Muscle layer of duodenum (tissue), 2 donors: ENCODE results near the gene MC3R.

ENCODE experiments used
- H3K27ac ChIP-seq: one replicate; pipeline ENCODE4 v1.7.0; 2013; ENCODE audit warnings: mild to moderate bottlenecking, low read length
- H3K27me3 ChIP-seq: one replicate; pipeline ENCODE4 v1.7.0; 2013; ENCODE audit warnings: low read depth, mild to moderate bottlenecking, control low read depth, low read length
- H3K36me3 ChIP-seq, 2 donors: one replicate each; pipeline ENCODE4 v1.7.0; 2013; ENCODE audit warnings: low read length in 2 of 2, control low read depth in 1 of 2, mild to moderate bottlenecking in 1 of 2; ENCODE audit not compliant: insufficient read depth in 2 of 2, control insufficient read depth in 1 of 2
- H3K4me1 ChIP-seq, 2 donors: one replicate each; pipeline ENCODE4 v1.7.0; 2013; ENCODE audit warnings: low read length in 2 of 2, mild to moderate bottlenecking in 2 of 2, control low read depth in 1 of 2, moderate library complexity in 1 of 2; ENCODE audit not compliant: insufficient read depth in 2 of 2, control insufficient read depth in 1 of 2
- H3K4me3 ChIP-seq, 2 donors: one replicate each; pipeline ENCODE4 v1.7.0; 2013; ENCODE audit warnings: low read length in 2 of 2, low read depth in 1 of 2, mild to moderate bottlenecking in 1 of 2
- H3K9me3 ChIP-seq, 2 donors: one replicate each; pipeline ENCODE4 v1.7.0; 2013; ENCODE audit warnings: low read length in 2 of 2, control low read depth in 1 of 2, mild to moderate bottlenecking in 1 of 2; ENCODE audit not compliant: control insufficient read depth in 1 of 2
- donor health status: healthy.

Gene MC3R

DNA sequence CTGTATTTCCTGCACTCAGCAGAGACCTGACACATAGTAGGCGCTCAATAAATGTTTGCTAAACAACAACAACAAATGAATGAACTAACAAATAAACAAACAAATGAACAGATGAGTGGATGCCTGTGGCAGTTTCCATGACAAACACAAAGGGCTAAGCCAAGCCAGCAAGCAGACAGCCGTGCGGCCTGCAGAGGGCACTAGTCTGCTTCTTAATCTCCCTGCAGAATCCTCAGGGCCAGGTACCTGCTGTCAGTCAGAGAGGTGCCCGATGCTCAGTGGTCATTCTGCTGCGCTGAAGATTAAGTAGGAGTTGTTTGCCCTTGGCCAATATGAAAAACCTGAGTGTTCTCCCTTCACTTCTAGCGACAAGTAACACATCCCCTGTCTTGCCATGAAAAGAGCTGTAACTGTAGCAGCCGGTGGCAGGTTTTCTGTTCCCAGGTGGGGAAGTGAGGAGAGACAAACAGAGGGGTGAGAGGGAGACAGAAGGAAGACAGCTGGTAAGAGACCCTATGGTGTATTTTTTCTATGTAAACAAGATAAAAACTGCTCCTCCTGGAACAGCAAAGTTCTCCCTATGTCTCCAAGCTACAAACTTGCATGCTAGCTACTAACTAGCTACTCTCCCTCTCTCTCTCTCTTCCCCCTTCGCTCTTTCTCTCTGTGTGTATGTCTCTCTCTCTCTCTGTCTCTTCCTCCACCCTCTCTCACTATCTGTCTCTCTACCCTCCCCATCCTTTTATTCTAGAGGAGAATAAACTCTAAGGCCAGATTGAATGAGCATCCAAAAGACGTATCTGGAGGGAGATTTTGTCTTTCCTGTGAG lies at the start of gene MC3R:
Gene MC3R, plus strand, starts transcription at position 779 of the 829 bp plus-strand sequence. CDS start 112 bp downstream, outside the sequence.
- no peaks in the 10 kb centered on the region for H3K4me1 ChIP-seq
- H3K9me3 ChIP-seq: no peaks in the 10 kb centered on the region
- peaks cover 12% of the 10 kb centered on the region for H3K27me3 ChIP-seq
- no peak within 1 kb of the TSS for H3K27ac ChIP-seq
- H3K4me3 ChIP-seq: no peak within 1 kb of the TSS
- no peaks in the 10 kb centered on the region for H3K36me3 ChIP-seq

DNA sequence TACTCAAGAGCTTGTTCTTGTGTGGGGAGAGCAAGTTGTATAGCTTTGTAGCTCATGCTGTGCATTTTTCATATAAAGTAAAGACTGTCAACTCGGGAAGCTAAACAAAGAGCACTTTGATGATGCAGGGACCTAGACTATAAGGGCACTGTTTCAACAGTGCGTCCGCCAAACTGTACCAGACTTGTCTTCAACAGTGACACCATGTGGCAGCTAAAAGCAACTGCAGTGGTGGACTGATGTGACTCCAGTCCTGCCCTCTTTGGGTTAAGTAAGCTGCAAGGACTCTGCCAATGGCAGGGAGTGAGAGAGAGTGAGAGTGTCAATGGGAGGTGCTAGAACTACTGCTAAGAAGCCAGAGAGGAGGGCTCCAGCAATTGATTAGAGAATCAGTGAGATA lies 48.1 kb upstream of the MC3R start:
- Histone ChIP-seq H3K36me3 (no peaks in the 10 kb centered on the region), H3K4me3 (peak overlapping the region in 1 of 2 donors; percentile 31), H3K27me3 (no peaks in the 10 kb centered on the region), H3K9me3 (peaks cover 7 to 15% of the 10 kb centered on the region in 2 donors), H3K27ac (no peak overlapping the region), H3K4me1 (no peaks in the 10 kb centered on the region)

DNA sequence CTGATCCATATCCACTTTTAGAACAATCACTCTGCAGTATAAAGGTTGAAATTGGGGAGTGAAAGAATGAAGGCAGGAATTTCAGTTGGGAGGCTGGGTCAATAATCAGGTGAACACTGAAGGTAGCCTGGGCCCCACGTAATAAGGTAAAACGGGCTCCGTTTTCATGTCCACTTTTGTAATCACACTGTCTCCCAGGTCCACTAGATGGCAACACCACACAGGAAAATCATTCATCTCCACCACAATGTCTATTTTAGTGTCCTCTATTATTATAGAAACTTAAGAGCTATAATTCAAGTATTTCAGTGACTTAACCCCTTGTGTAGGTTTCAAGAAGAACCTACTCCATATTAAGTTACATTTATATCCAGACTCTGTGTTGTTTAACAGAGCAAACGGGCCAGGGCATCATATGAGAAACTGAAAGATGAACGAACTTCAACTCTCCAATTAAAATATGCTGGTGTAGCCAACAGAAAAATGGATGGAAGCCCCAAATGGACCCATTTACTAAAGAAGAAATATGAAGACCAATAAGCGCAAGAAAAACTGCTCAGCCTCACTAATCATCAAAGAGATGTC lies 45.9 kb upstream of the MC3R start:
- Histone ChIP-seq H3K9me3 (peaks cover 10 to 15% of the 10 kb centered on the region in 2 donors), H3K36me3 (no peaks in the 10 kb centered on the region), H3K27ac (no peak overlapping the region), H3K4me3 (no peak overlapping the region), H3K4me1 (no peaks in the 10 kb centered on the region), H3K27me3 (no peaks in the 10 kb centered on the region)

DNA sequence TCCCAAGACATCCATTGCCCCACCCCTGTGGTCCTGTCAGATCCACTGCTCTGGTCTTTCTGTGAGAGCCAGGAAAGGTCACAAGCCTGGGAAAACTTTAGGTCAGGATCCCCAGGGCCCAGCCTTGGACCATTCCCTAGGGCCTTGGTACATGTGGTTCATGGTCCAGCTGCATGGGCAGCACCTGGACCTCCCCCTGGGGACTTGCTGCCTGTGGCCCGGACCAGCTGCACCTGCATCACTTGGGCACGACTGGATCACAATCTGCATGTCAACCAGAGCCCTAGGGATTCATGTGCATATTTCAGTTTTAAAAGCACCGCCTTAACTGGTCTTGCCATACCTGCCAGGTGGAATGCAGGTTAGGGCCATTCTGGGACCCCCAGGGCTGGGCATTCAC lies 44.3 kb upstream of the MC3R start:
- H3K36me3 ChIP-seq: no peaks in the 10 kb centered on the region
- H3K4me3 ChIP-seq: no peak overlapping the region
- no peaks in the 10 kb centered on the region for H3K4me1 ChIP-seq
- no peaks in the 10 kb centered on the region for H3K27me3 ChIP-seq
- H3K9me3 ChIP-seq: peaks cover 10 to 15% of the 10 kb centered on the region in 2 donors
- no peak overlapping the region for H3K27ac ChIP-seq

DNA sequence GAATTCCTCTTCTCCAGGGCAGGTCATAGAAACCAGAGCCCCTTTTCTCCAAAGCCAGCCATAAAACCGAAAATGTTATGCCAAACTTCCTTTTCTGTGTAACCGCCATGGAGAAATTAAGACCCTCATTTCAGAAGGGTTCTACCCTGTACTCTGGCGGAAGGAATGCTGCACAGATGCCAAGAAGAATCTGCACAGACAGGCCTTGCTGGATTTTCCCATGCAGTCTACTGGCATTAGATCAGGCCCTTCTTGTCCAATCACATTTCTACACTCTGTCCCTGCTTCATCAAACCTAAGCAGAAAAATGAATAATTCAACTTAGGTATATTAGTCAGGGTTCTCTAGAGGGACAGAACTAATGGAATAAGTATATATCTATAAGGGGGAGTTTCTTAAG lies 43.2 kb upstream of the MC3R start:
- H3K9me3 ChIP-seq: peaks cover 5 to 7% of the 10 kb centered on the region in 2 donors
- no peaks in the 10 kb centered on the region for H3K27me3 ChIP-seq

DNA sequence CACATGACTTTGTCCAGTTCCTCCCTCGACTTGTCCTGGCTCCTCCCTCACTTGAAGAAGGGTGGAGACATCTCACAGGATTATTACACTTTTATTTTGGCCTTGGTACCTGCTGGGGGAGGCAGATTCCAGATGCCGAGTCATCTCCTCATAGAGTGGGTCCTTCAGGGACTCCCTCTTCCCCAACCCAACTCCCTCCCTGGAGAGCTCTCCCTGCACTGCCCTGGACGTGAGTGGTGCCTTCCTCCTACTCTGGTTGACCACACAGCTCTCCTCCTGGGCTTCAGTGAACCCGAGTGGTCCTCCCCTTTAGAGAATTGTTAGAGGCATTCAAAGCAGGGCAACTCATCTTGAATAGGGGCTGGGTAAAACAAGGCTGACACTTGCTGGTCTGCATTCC lies 40.9 kb upstream of the MC3R start:
- no peak overlapping the region for H3K4me3 ChIP-seq
- no peaks in the 10 kb centered on the region for H3K4me1 ChIP-seq
- H3K9me3 ChIP-seq: peaks cover 0 to 3% of the 10 kb centered on the region in 2 donors
- no peaks in the 10 kb centered on the region for H3K36me3 ChIP-seq
- H3K27me3 ChIP-seq: no peaks in the 10 kb centered on the region
- no peak overlapping the region for H3K27ac ChIP-seq

More for the DNA sequence above, 43.2 kb upstream of the MC3R start:
- Histone ChIP-seq H3K27ac (no peak overlapping the region), H3K4me3 (no peak overlapping the region), H3K36me3 (no peaks in the 10 kb centered on the region), H3K4me1 (no peaks in the 10 kb centered on the region)

DNA sequence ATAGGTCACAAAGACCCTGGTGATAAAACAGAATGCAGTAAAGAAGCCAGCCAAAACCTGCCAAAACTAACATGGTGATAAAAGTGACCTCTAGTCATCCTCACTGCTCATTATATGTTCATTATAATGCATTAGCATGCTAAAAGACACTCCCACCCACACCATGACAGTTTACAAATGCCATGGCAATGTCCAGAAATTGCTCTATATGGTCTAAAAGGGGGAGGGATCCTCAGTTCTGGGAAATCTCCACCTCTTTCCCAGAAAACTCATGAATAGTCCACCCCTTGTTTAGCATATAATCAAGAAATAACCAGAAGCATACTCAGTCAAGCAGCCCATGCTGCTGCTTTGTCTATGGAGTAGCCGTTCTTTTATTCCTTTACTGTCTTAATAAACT lies 40.4 kb upstream of the MC3R start:
- Histone ChIP-seq H3K4me1 (no peaks in the 10 kb centered on the region), H3K36me3 (no peaks in the 10 kb centered on the region), H3K9me3 (peaks cover 0 to 3% of the 10 kb centered on the region in 2 donors), H3K27me3 (no peaks in the 10 kb centered on the region), H3K27ac (no peak overlapping the region), H3K4me3 (no peak overlapping the region)

DNA sequence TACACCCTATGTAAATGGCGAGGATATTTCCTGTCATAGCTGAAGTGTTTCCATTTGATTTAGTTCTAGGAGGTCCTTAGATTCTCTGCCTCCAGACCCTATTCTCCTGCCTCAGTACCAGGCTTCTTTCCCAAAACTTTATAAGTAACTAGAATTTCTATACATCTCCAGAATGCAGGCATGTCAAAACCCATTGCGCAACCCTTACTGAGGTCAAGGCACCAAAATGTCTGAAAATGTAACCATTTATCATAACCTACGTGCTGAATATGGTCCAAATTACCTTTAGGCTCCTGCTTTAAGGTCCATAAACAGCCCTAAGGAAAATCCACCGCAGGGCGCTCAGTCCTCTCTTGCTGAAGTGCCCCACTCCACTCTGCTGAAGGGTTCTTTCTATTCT lies 37.5 kb upstream of the MC3R start:
- H3K36me3 ChIP-seq: no peaks in the 10 kb centered on the region
- no peak overlapping the region for H3K27ac ChIP-seq
- no peaks in the 10 kb centered on the region for H3K4me1 ChIP-seq
- H3K4me3 ChIP-seq: no peak overlapping the region
- peaks cover 0 to 3% of the 10 kb centered on the region in 2 donors for H3K9me3 ChIP-seq
- H3K27me3 ChIP-seq: no peaks in the 10 kb centered on the region

DNA sequence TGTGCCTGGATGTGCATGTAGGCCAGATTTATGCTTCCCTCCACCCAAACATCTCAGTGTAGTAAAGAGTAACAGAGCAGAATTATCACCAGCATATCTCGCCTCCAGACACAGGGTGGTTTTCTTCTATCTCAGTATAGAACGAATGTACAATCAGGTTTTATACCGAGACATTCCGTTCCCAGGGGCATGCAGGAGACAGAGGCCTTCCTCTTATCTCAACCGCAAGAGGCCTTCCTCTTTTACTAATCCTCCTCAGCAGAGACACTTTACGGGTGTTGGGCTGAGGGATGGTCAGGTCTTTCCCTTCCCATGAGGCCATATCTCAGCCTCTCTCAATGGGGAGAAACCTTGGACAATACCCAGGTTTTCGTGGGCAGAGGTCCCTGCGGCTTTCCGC lies 36.4 kb upstream of the MC3R start:
- Histone ChIP-seq H3K27me3 (no peaks in the 10 kb centered on the region), H3K27ac (no peak overlapping the region), H3K9me3 (no peaks in the 10 kb centered on the region), H3K4me3 (no peak overlapping the region), H3K4me1 (no peaks in the 10 kb centered on the region), H3K36me3 (no peaks in the 10 kb centered on the region)

DNA sequence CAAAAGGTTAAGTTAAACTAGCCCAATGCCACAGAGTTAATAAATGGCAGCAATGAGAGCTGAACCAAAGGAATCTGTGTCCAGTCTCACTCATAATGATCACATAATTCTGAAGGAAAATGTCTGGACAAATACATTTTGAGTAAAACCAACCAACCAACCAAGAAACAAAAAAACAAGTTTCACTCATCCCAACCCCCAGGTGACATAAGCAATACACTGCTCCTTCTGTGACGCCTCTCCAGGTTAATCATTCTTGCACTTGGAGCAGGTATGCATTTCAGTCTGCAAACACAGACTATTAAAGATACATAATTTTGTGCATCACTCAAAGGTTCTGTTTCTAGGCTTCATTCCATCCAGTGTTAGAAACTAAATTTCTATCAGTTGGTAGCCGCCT lies 35.2 kb upstream of the MC3R start:
- no peak overlapping the region for H3K4me3 ChIP-seq
- no peaks in the 10 kb centered on the region for H3K9me3 ChIP-seq
- H3K27ac ChIP-seq: no peak overlapping the region
- H3K4me1 ChIP-seq: no peaks in the 10 kb centered on the region
- H3K27me3 ChIP-seq: no peaks in the 10 kb centered on the region
- no peaks in the 10 kb centered on the region for H3K36me3 ChIP-seq

DNA sequence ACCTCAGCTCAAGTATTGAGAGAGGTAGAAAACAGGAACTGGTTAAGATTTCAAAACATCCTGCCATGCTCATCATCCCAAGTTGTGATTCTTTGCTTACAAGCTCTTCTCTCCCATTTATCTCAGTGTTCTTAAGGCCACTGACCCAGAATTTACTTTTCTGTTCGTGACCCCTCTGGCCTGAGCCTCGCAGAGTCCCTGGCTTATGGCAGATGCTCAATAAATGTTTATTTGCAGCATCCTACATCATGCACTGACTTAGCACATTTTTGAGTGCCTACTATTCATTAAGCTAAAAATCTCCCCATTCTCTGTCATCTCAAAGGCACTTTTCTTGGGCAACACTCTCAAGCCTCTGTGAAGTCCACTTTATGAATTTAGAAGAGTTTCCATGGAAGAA lies 33.4 kb upstream of the MC3R start:
- peaks cover 1 to 4% of the 10 kb centered on the region in 2 donors for H3K9me3 ChIP-seq
- H3K27me3 ChIP-seq: no peaks in the 10 kb centered on the region
- H3K4me3 ChIP-seq: no peak overlapping the region
- no peak overlapping the region for H3K27ac ChIP-seq
- no peaks in the 10 kb centered on the region for H3K4me1 ChIP-seq
- H3K36me3 ChIP-seq: no peaks in the 10 kb centered on the region
